ENCODE measurements around the gene RFX3.

Gene RFX3

GRCh38 chr9:3268223-3268622 lies 257.6 kb downstream of the RFX3 start:
- DNase-seq = no peak

- no peak for DNase-seq
These were observed 262.1 kb downstream of the RFX3 start for GRCh38 chr9:3263698-3264097.

GRCh38 chr9:3262826-3263529 lies 262.8 kb downstream of the RFX3 start:
- no peak for DNase-seq

- no peak for DNase-seq
These were observed 264.3 kb downstream of the RFX3 start for GRCh38 chr9:3261484-3261883.

- DNase-seq = no peak
These were observed 269.1 kb downstream of the RFX3 start for GRCh38 chr9:3256571-3257330.

GRCh38 chr9:3251309-3251708 lies 274.5 kb downstream of the RFX3 start:
- DNase-seq = no peak

- DNase-seq = no peak
These were observed 275.1 kb downstream of the RFX3 start for GRCh38 chr9:3250741-3251140.

- DNase-seq = no peak
These were observed 278.6 kb downstream of the RFX3 start for GRCh38 chr9:3247211-3247610.

GRCh38 chr9:3246241-3246640 lies 279.6 kb downstream of the RFX3 start:
- DNase-seq = no peak

GRCh38 chr9:3244963-3245653 lies 280.7 kb downstream of the RFX3 start:
- DNase-seq = no peak

GRCh38 chr9:3243683-3244082 lies 282.1 kb downstream of the RFX3 start:
- DNase-seq = no peak

- peak; percentile 18 for DNase-seq
These were observed 284.5 kb downstream of the RFX3 start for GRCh38 chr9:3241290-3241689.

GRCh38 chr9:3240656-3241268 lies 285.0 kb downstream of the RFX3 start:
- peak; percentile 54 for DNase-seq

- no peak for DNase-seq
These were observed 286.6 kb downstream of the RFX3 start for GRCh38 chr9:3239240-3239639.

- no peak for DNase-seq
These were observed 287.6 kb downstream of the RFX3 start for GRCh38 chr9:3238236-3238635.

- no peak for DNase-seq
These were observed 288.7 kb downstream of the RFX3 start for GRCh38 chr9:3237121-3237520.

- DNase-seq = no peak
These were observed 290.3 kb downstream of the RFX3 start for GRCh38 chr9:3235497-3235896.

- DNase-seq = no peak
These were observed 300.9 kb downstream of the RFX3 start for GRCh38 chr9:3224931-3225330.

- no peak for DNase-seq
These were observed 310.1 kb downstream of the RFX3 start for GRCh38 chr9:3215658-3216057.

- no peak for DNase-seq
These were observed 311.1 kb downstream of the RFX3 start for GRCh38 chr9:3214741-3215140.

- DNase-seq = no peak
These were observed 320.2 kb downstream of the RFX3 start for GRCh38 chr9:3205421-3206095.

- no peak for DNase-seq
These were observed 325.4 kb downstream of the RFX3 start for GRCh38 chr9:3200331-3200774.

GRCh38 chr9:3193791-3194190 lies 332.0 kb downstream of the RFX3 start:
- DNase-seq = no peak
